Measurements from ENCODE around the gene COPS3. TPM values are rescaled to one million over a fixed set of nuclear protein-coding genes. Genes with fewer than 3 reads are reported as not detected.
"Not testable (repeated sequence)": the region's sequence is repeated elsewhere in the genome, so short reads cannot be mapped to it uniquely, and the experiment has no call there.

The COPS3 gene
- total RNA-seq, 1 donor from 2014 or later, result 52.7 TPM

GRCh38 chr17:17303010-17303846 is 22.2 kb upstream of the COPS3 start, which contains the start of gene NT5M:
NT5M (plus strand) TSS chr17:17303373; CDS start chr17:17303551, 178 bp downstream.
- peak within 1 kb of the TSS; percentile 90 for H3K4me3 Mint-ChIP-seq (ENCODE audit: unreplicated experiment)
- H3K36me3 Mint-ChIP-seq (ENCODE audit: low read depth, unreplicated experiment), result no peaks in the 10 kb centered on the region
- peak within 1 kb of the TSS; percentile 45 for H3K27ac Mint-ChIP-seq (ENCODE audit: unreplicated experiment)
- peak; percentile 73 for DNase-seq (ENCODE audit: low spot score)
- TF ChIP-seq CTCF (IDR thresholded peaks at IDR 0.05; ENCODE audit: unreplicated experiment), result no peak
- no peaks in the 10 kb centered on the region for H3K9me3 Mint-ChIP-seq (ENCODE audit: unreplicated experiment)
- peaks cover 5% of the 10 kb centered on the region for H3K27me3 Mint-ChIP-seq (ENCODE audit: unreplicated experiment)
- peaks cover 21% of the 10 kb centered on the region for H3K4me1 Mint-ChIP-seq (ENCODE audit: unreplicated experiment)

GRCh38 chr17:17301659-17302058 is 20.6 kb upstream of the COPS3 start:
- H3K27me3 Mint-ChIP-seq (ENCODE audit: unreplicated experiment); H3K27ac Mint-ChIP-seq (ENCODE audit: unreplicated experiment): not testable (repeated sequence)
- peak overlapping the region; percentile 76 for H3K4me3 Mint-ChIP-seq (ENCODE audit: unreplicated experiment)

GRCh38 chr17:17300624-17301568 is 19.9 kb upstream of the COPS3 start:
- peaks cover 19% of the 10 kb centered on the region for H3K4me1 Mint-ChIP-seq (ENCODE audit: unreplicated experiment)
- H3K9me3 Mint-ChIP-seq (ENCODE audit: unreplicated experiment), result no peaks in the 10 kb centered on the region
- no peaks in the 10 kb centered on the region for H3K36me3 Mint-ChIP-seq (ENCODE audit: low read depth, unreplicated experiment)
- DNase-seq (ENCODE audit: low spot score), result peak; percentile 75
- peaks cover 2% of the 10 kb centered on the region for H3K27me3 Mint-ChIP-seq (ENCODE audit: unreplicated experiment)
- no peak overlapping the region for H3K27ac Mint-ChIP-seq (ENCODE audit: unreplicated experiment)
- peak overlapping the region; percentile 76 for H3K4me3 Mint-ChIP-seq (ENCODE audit: unreplicated experiment)
- TF ChIP-seq CTCF (IDR thresholded peaks at IDR 0.05; ENCODE audit: unreplicated experiment), result no peak

More at GRCh38 chr17:17301659-17302058, 20.6 kb upstream of the COPS3 start:
- DNase-seq (ENCODE audit: low spot score); H3K36me3 Mint-ChIP-seq (ENCODE audit: low read depth, unreplicated experiment); H3K9me3 Mint-ChIP-seq (ENCODE audit: unreplicated experiment): not testable (repeated sequence)
- H3K4me1 Mint-ChIP-seq (ENCODE audit: unreplicated experiment), result peaks cover 20% of the 10 kb centered on the region

- no peak for DNase-seq (ENCODE audit: low spot score)
- Mint-ChIP-seq H3K4me3 (ENCODE audit: unreplicated experiment) (no peak overlapping the region), H3K4me1 (ENCODE audit: unreplicated experiment) (peaks cover 8% of the 10 kb centered on the region), H3K36me3 (ENCODE audit: low read depth, unreplicated experiment) (no peaks in the 10 kb centered on the region), H3K27ac (ENCODE audit: unreplicated experiment) (no peak overlapping the region), H3K9me3 (ENCODE audit: unreplicated experiment) (no peaks in the 10 kb centered on the region), H3K27me3 (ENCODE audit: unreplicated experiment) (peaks cover 2% of the 10 kb centered on the region)
- TF ChIP-seq CTCF (IDR thresholded peaks at IDR 0.05; ENCODE audit: unreplicated experiment), result no peak
Observed at GRCh38 chr17:17298108-17298507, 17.1 kb upstream of the COPS3 start.

GRCh38 chr17:17297217-17297616 is 16.2 kb upstream of the COPS3 start:
- no peaks in the 10 kb centered on the region for H3K9me3 Mint-ChIP-seq (ENCODE audit: unreplicated experiment)
- no peak overlapping the region for H3K27ac Mint-ChIP-seq (ENCODE audit: unreplicated experiment)
- H3K27me3 Mint-ChIP-seq (ENCODE audit: unreplicated experiment), result peaks cover 2% of the 10 kb centered on the region
- TF ChIP-seq CTCF (IDR thresholded peaks at IDR 0.05; ENCODE audit: unreplicated experiment), result no peak
- H3K4me3 Mint-ChIP-seq (ENCODE audit: unreplicated experiment), result no peak overlapping the region
- H3K4me1 Mint-ChIP-seq (ENCODE audit: unreplicated experiment), result peaks cover 5% of the 10 kb centered on the region
- H3K36me3 Mint-ChIP-seq (ENCODE audit: low read depth, unreplicated experiment), result no peaks in the 10 kb centered on the region
- no peak for DNase-seq (ENCODE audit: low spot score)
